B cell (primary cell): ENCODE data around the gene MICOS13.

ENCODE experiments used
- CTCF ChIP-seq: fragments of 200-600 bp; IDR thresholded peaks from one replicate; pipeline ENCODE4 v1.8.0; 2022; ENCODE audit warnings: antibody characterized with exemption, mild to moderate bottlenecking
- EZH2 ChIP-seq: IDR thresholded peaks from 2 replicates; pipeline ENCODE4 v1.6.1; 2012; ENCODE audit warnings: borderline replicate concordance, low read depth, mild to moderate bottlenecking, moderate library complexity, low read length; ENCODE audit not compliant: insufficient read depth, poor library complexity, severe bottlenecking

- TF ChIP-seq CTCF (no peak), EZH2 (no peak)
These were observed 37.1 kb upstream of the MICOS13 start for GRCh38 chr19:5717215-5717935.
